Fibroblast of lung (primary cell): ENCODE data around the gene LAP3. TPM values are rescaled to one million over a fixed set of nuclear protein-coding genes. Genes with fewer than 3 reads are reported as not detected.

ENCODE experiments used
- DNase-seq, 2 donors: peaks; one replicate each; pipeline versions ENCODE4 v3.0.0 to v3.0.0-alpha.2; 2010; ENCODE audit warnings: low read depth in 2 of 2
- H2AFZ ChIP-seq: 2 replicates; pipeline ENCODE4 v1.5.1; 2012; ENCODE audit warnings: low read length, control low read depth, inconsistent platforms
- H3K27ac ChIP-seq: 2 replicates; pipeline ENCODE4 v1.5.1; 2011; ENCODE audit warnings: low read length, control low read depth; ENCODE audit not compliant: insufficient read depth
- H3K27me3 ChIP-seq: 2 replicates; pipeline ENCODE4 v1.5.1; 2011; ENCODE audit warnings: mild to moderate bottlenecking, low read length; ENCODE audit not compliant: control insufficient read depth, insufficient read depth
- H3K36me3 ChIP-seq: 2 replicates; pipeline ENCODE4 v1.5.1; 2011; ENCODE audit warnings: low read length; ENCODE audit not compliant: control insufficient read depth, insufficient read depth
- H3K4me1 ChIP-seq: 2 replicates; pipeline ENCODE4 v1.5.1; 2011; ENCODE audit warnings: low read length; ENCODE audit not compliant: control insufficient read depth, insufficient read depth; ENCODE audit errors: extremely low read depth
- H3K4me2 ChIP-seq: 2 replicates; pipeline ENCODE4 v1.5.1; 2011; ENCODE audit warnings: low read length, control low read depth; ENCODE audit not compliant: insufficient read depth; ENCODE audit errors: extremely low read depth
- H3K4me3 ChIP-seq, 4 experiments: fragments of 200-600 bp in 1 of 4; sonication (generic) in 1 of 4; replicated peaks in 1 of 4; 2 replicates each; pipeline ENCODE4 v1.5.1; 2011 to 2016; ENCODE audit warnings: low read length in 4 of 4, low read depth in 3 of 4, mild to moderate bottlenecking in 3 of 4, control low read depth in 2 of 4, inconsistent platforms in 1 of 4, mixed read lengths in 1 of 4; ENCODE audit not compliant: insufficient read depth in 1 of 4; ENCODE audit errors: control extremely low read depth in 1 of 4
- H3K79me2 ChIP-seq: 2 replicates; pipeline ENCODE4 v1.5.1; 2012; ENCODE audit warnings: mild to moderate bottlenecking, low read length, inconsistent platforms; ENCODE audit not compliant: control insufficient read depth, insufficient read depth
- H3K9ac ChIP-seq: 2 replicates; pipeline ENCODE4 v1.5.1; 2011; ENCODE audit warnings: mild to moderate bottlenecking, low read length, control low read depth; ENCODE audit not compliant: insufficient read depth
- H3K9me3 ChIP-seq: 2 replicates; pipeline ENCODE4 v1.5.1; 2012; ENCODE audit warnings: low read depth, low read length; ENCODE audit not compliant: control insufficient read depth, insufficient read depth
- H4K20me1 ChIP-seq: 2 replicates; pipeline ENCODE4 v1.5.1; 2011; ENCODE audit warnings: low read length; ENCODE audit not compliant: control insufficient read depth, insufficient read depth; ENCODE audit errors: extremely low read depth
- CTCF ChIP-seq, 2 donors: IDR thresholded peaks in 1 of 2; conservative IDR thresholded peaks in 1 of 2; 1 replicate in 1 of 2; 2 replicates in 1 of 2; pipeline ENCODE4 v1.5.1; 2011 to 2012; ENCODE audit warnings: low read length in 2 of 2, control low read depth in 1 of 2, inconsistent platforms in 1 of 2, low read depth in 1 of 2, mild to moderate bottlenecking in 1 of 2
- EZH2 ChIP-seq: IDR thresholded peaks from 2 replicates; pipeline ENCODE4 v1.5.1; 2012; ENCODE audit warnings: low read length, control low read depth, mild to moderate bottlenecking; ENCODE audit errors: missing control alignments
- polyA plus RNA-seq, 2 donors: library from polyadenylated mRNA; depleted of rRNA in 1 of 2; stranded (reverse) in 1 of 2; unstranded in 1 of 2; fragments of >200 nt; gene quantifications; 2 replicates each; pipeline ENCODE4 v1.2.1, GENCODE V29; 2011 to 2012; ENCODE audit warnings: missing spikeins in 1 of 2
- total RNA-seq: library from RNA; depleted of rRNA; stranded (reverse); fragments of >200 nt; gene quantifications from 2 replicates; pipeline ENCODE4 v1.2.1, GENCODE V29; 2014

Gene LAP3
- total and polyA plus RNA-seq, 2 donors (not counting 1 experiment from before 2014, with no cell fraction given) = 80.8 to 116 TPM

- DNase-seq = no peak
Observed at GRCh38 chr4:17635056-17635455, 58.1 kb downstream of the LAP3 start.

GRCh38 chr4:17636341-17636695 lies 59.3 kb downstream of the LAP3 start:
- Histone ChIP-seq H3K9me3 (no peaks in the 10 kb centered on the region), H3K4me1 (no peaks in the 10 kb centered on the region), H3K79me2 (no peaks in the 10 kb centered on the region), H3K9ac (no peak overlapping the region), H4K20me1 (no peaks in the 10 kb centered on the region), H2AFZ (no peak overlapping the region), H3K4me3 (no peak overlapping the region), H3K27ac (no peak overlapping the region), H3K4me2 (no peak overlapping the region), H3K27me3 (no peaks in the 10 kb centered on the region), H3K36me3 (peaks cover 9% of the 10 kb centered on the region)
- DNase-seq = no peak
- no peak for TF ChIP-seq CTCF (conservative IDR thresholded peaks at IDR 0.05 in 1 of 2, IDR thresholded peaks at IDR 0.05 in 1 of 2; ENCODE audit: low read depth in 1 of 2, low read length in 2 of 2)
- no peak for TF ChIP-seq EZH2

More at GRCh38 chr4:17635056-17635455, 58.1 kb downstream of the LAP3 start:
- Histone ChIP-seq H3K27me3 (no peaks in the 10 kb centered on the region), H3K4me2 (no peak overlapping the region), H3K9ac (no peak overlapping the region), H3K36me3 (peaks cover 12% of the 10 kb centered on the region), H4K20me1 (no peaks in the 10 kb centered on the region), H3K9me3 (no peaks in the 10 kb centered on the region), H3K4me1 (no peaks in the 10 kb centered on the region), H3K4me3 (no peak overlapping the region), H2AFZ (no peak overlapping the region), H3K27ac (no peak overlapping the region), H3K79me2 (no peaks in the 10 kb centered on the region)
- no peak for TF ChIP-seq EZH2
- no peak for TF ChIP-seq CTCF (conservative IDR thresholded peaks at IDR 0.05 in 1 of 2, IDR thresholded peaks at IDR 0.05 in 1 of 2; ENCODE audit: low read depth in 1 of 2, low read length in 2 of 2)

GRCh38 chr4:17636696-17637622 lies 60.0 kb downstream of the LAP3 start:
- H3K4me2 ChIP-seq = no peak overlapping the region
- no peak overlapping the region for H3K4me3 ChIP-seq
- no peaks in the 10 kb centered on the region for H3K27me3 ChIP-seq
- H3K9ac ChIP-seq = no peak overlapping the region
- no peaks in the 10 kb centered on the region for H4K20me1 ChIP-seq
- H3K27ac ChIP-seq = no peak overlapping the region
- H2AFZ ChIP-seq = no peak overlapping the region
- peaks cover 4% of the 10 kb centered on the region for H3K36me3 ChIP-seq
- H3K9me3 ChIP-seq = no peaks in the 10 kb centered on the region
- peak; percentile 54 to 75 for DNase-seq
- TF ChIP-seq EZH2 (no peak), CTCF (conservative IDR thresholded peaks at IDR 0.05 in 1 of 2, IDR thresholded peaks at IDR 0.05 in 1 of 2; ENCODE audit: low read depth in 1 of 2, low read length in 2 of 2) (peak; percentile 80 to 83)
- no peaks in the 10 kb centered on the region for H3K4me1 ChIP-seq
- no peaks in the 10 kb centered on the region for H3K79me2 ChIP-seq
